HepG2 (cell line): ENCODE measurements around the gene H2AZ2.

ENCODE experiments used
- JUND ChIP-seq: sonication (generic); formaldehyde crosslinking; IDR thresholded peaks from 2 replicates; pipeline ENCODE4 v1.8.0; 2022; ENCODE audit warnings: mild to moderate bottlenecking, missing genetic modification reagents
- TAF1 ChIP-seq: sonication (generic); formaldehyde crosslinking; IDR thresholded peaks from 2 replicates; pipeline ENCODE4 v1.4.0; 2020; ENCODE audit warnings: missing genetic modification reagents
- TF ChIP-seq, protein P1 (sequence below): sonication (generic); formaldehyde crosslinking; IDR thresholded peaks from 2 replicates; pipeline ENCODE4 v1.5.0; 2020; ENCODE audit warnings: missing genetic modification reagents

DNA sequence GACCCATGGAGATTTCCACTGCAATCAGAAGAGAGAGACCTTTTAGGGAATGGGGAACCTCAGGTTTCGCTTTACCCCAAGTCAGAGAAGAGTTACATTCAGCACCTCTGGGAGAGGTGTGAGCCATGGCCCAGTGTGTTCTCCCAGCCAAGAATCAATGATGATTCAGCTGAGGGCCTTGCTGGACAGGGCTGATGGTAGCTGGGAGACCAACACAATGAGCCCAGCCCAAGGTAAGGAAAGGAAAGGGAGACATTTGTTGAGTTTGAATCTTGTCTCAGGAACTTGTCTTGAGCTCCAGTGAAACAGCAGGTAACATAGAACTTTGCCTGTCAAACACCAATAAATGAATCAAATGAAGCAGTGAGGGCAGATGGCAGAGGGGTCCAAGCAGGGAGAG is 65.4 kb downstream of the H2AZ2 start:
- TF ChIP-seq, protein P1, sequence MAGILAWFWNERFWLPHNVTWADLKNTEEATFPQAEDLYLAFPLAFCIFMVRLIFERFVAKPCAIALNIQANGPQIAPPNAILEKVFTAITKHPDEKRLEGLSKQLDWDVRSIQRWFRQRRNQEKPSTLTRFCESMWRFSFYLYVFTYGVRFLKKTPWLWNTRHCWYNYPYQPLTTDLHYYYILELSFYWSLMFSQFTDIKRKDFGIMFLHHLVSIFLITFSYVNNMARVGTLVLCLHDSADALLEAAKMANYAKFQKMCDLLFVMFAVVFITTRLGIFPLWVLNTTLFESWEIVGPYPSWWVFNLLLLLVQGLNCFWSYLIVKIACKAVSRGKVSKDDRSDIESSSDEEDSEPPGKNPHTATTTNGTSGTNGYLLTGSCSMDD, result no peak
- no peak for TF ChIP-seq JUND
- TF ChIP-seq TAF1 (CRISPR knock-in tag), result no peak
